Measurements from ENCODE around the gene ZNF76. TPM values are rescaled to one million over a fixed set of nuclear protein-coding genes. Genes with fewer than 3 reads are reported as not detected.

ZNF76 gene
- total and polyA plus RNA-seq, 4 donors, result 10.6 to 18.4 (median 12.4) TPM

DNA sequence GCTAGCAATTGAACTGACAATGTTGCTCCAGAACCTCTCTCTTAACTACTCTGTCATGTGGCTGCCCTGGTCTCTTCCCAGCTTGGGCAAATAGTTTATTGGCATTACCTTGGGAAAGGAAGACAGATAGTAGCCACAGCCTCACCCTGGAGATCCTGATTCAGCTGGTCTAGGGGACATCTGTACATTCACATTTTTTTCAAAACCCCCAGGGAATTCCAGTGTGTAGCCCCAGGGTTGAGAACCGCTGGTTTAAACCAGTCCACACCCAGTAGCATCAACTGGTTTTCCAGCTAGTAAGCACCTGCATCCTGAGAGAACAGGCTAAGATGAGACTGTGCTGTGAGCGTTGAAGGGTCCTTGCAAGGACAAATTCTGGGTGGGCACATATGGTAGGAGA, 36.1 kb upstream of the ZNF76 start:
- Histone ChIP-seq H3K9ac (ENCODE audit: low read depth in 1 of 2, low read length in 2 of 2) (no peak overlapping the region), H3K27ac (ENCODE audit: low read depth in 1 of 2, low read length in 2 of 2) (no peak overlapping the region)
- 83% methylated on average over 2 of the region's 2 CpGs for WGBS

More for the DNA sequence above, 36.1 kb upstream of the ZNF76 start:
- no peaks in the 10 kb centered on the region for H3K27me3 ChIP-seq (ENCODE audit: control insufficient read depth in 4 of 4, insufficient read depth in 4 of 4, low read length in 3 of 4)
- no peak for TF ChIP-seq GABPA (IDR thresholded peaks at IDR 0.05 in 1 of 2, conservative IDR thresholded peaks at IDR 0.05 in 1 of 2)
- no peak for TF ChIP-seq JUND (IDR thresholded peaks at IDR 0.05)
- no peak for TF ChIP-seq YY1 (IDR thresholded peaks at IDR 0.05)
- TF ChIP-seq FOXA1 (IDR thresholded peaks at IDR 0.05), result no peak
- no peak for TF ChIP-seq RAD21 (IDR thresholded peaks at IDR 0.05)
- TF ChIP-seq CTCF (IDR thresholded peaks at IDR 0.05; ENCODE audit: low read depth, low read length, missing input control), result no peak
- TF ChIP-seq SP1 (IDR thresholded peaks at IDR 0.05), result no peak
- no peak for TF ChIP-seq NR2F2 (IDR thresholded peaks at IDR 0.05)
- TF ChIP-seq, protein P1, sequence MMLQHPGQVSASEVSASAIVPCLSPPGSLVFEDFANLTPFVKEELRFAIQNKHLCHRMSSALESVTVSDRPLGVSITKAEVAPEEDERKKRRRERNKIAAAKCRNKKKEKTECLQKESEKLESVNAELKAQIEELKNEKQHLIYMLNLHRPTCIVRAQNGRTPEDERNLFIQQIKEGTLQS (IDR thresholded peaks at IDR 0.05), result no peak
- no peak for TF ChIP-seq TAF1 (conservative IDR thresholded peaks at IDR 0.05)
- no peak for TF ChIP-seq HNF4A (conservative IDR thresholded peaks at IDR 0.05)
- no peak for TF ChIP-seq RXRA (IDR thresholded peaks at IDR 0.05)
- no peak for TF ChIP-seq HNF4G (IDR thresholded peaks at IDR 0.05)
- TF ChIP-seq MAX (IDR thresholded peaks at IDR 0.05), result no peak
- TF ChIP-seq REST (IDR thresholded peaks at IDR 0.05), result no peak
- no peak for TF ChIP-seq EGR1 (IDR thresholded peaks at IDR 0.05; ENCODE audit: low read depth in 2 of 2)
- no peak for TF ChIP-seq FOXA2 (IDR thresholded peaks at IDR 0.05)
- TF ChIP-seq, protein P2, sequence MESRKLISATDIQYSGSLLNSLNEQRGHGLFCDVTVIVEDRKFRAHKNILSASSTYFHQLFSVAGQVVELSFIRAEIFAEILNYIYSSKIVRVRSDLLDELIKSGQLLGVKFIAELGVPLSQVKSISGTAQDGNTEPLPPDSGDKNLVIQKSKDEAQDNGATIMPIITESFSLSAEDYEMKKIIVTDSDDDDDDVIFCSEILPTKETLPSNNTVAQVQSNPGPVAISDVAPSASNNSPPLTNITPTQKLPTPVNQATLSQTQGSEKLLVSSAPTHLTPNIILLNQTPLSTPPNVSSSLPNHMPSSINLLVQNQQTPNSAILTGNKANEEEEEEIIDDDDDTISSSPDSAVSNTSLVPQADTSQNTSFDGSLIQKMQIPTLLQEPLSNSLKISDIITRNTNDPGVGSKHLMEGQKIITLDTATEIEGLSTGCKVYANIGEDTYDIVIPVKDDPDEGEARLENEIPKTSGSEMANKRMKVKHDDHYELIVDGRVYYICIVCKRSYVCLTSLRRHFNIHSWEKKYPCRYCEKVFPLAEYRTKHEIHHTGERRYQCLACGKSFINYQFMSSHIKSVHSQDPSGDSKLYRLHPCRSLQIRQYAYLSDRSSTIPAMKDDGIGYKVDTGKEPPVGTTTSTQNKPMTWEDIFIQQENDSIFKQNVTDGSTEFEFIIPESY (IDR thresholded peaks at IDR 0.05), result no peak
- no peaks in the 10 kb centered on the region for H3K4me1 ChIP-seq (ENCODE audit: control insufficient read depth in 4 of 4, insufficient read depth in 4 of 4, low read length in 3 of 4)
- H3K36me3 ChIP-seq (ENCODE audit: control insufficient read depth in 4 of 4, insufficient read depth in 3 of 4, low read depth in 1 of 4, low read length in 3 of 4), result no peaks in the 10 kb centered on the region
- H3K4me3 ChIP-seq (ENCODE audit: low read depth in 1 of 3, low read length in 3 of 3), result no peak overlapping the region
- no peak for DNase-seq (ENCODE audit: low spot score)
- no peaks in the 10 kb centered on the region for H3K9me3 ChIP-seq (ENCODE audit: control insufficient read depth in 4 of 4, low read length in 3 of 4)

Data from liver (tissue), 9 donors.